GM18858 (cell line): ENCODE measurements around the gene CDS1.
"Not testable (repeated sequence)": the region's sequence is repeated elsewhere in the genome, so short reads cannot be mapped to it uniquely, and the experiment has no call there.

ENCODE experiments used
- ATAC-seq: cut with Tn5 transposase; IDR thresholded peaks from one replicate; pipeline ENCODE4 v1.9.1; 2021; ENCODE audit not compliant: unreplicated experiment

The CDS1 gene

GRCh38 chr4:84606645-84607044, 23.7 kb downstream of the CDS1 start:
- ATAC-seq: no peak

- no peak for ATAC-seq
Observed at GRCh38 chr4:84611531-84611930, 28.6 kb downstream of the CDS1 start.

- no peak for ATAC-seq
Observed at GRCh38 chr4:84614891-84615290, 32.0 kb downstream of the CDS1 start.

GRCh38 chr4:84615355-84615754, 32.4 kb downstream of the CDS1 start:
- ATAC-seq: no peak

GRCh38 chr4:84622959-84623358, 40.0 kb downstream of the CDS1 start:
- no peak for ATAC-seq

GRCh38 chr4:84623661-84624060, 40.7 kb downstream of the CDS1 start:
- no peak for ATAC-seq

- ATAC-seq: no peak
Observed at GRCh38 chr4:84626673-84627072, 43.7 kb downstream of the CDS1 start.

- ATAC-seq: no peak
Observed at GRCh38 chr4:84631573-84631972, 48.6 kb downstream of the CDS1 start.

GRCh38 chr4:84632092-84632491, 49.2 kb downstream of the CDS1 start:
- no peak for ATAC-seq

- ATAC-seq: no peak
Observed at GRCh38 chr4:84634961-84635360, 52.0 kb downstream of the CDS1 start.

GRCh38 chr4:84638092-84638491, 55.2 kb downstream of the CDS1 start:
- ATAC-seq: no peak

- no peak for ATAC-seq
Observed at GRCh38 chr4:84639145-84639544, 56.2 kb downstream of the CDS1 start.

- no peak for ATAC-seq
Observed at GRCh38 chr4:84644087-84644486, 61.2 kb downstream of the CDS1 start.

GRCh38 chr4:84647312-84647884, 64.5 kb downstream of the CDS1 start:
- ATAC-seq: no peak

GRCh38 chr4:84648178-84648577, 65.3 kb downstream of the CDS1 start:
- no peak for ATAC-seq

GRCh38 chr4:84648863-84649647, 66.1 kb downstream of the CDS1 start:
- no peak for ATAC-seq

GRCh38 chr4:84651499-84651898, 68.6 kb downstream of the CDS1 start:
- no peak for ATAC-seq

GRCh38 chr4:84652478-84652877, 69.6 kb downstream of the CDS1 start:
- no peak for ATAC-seq

GRCh38 chr4:84660606-84661005, 77.7 kb downstream of the CDS1 start:
- ATAC-seq: no peak

GRCh38 chr4:84661191-84661939, 78.4 kb downstream of the CDS1 start:
- no peak for ATAC-seq

GRCh38 chr4:84664767-84665166, 81.8 kb downstream of the CDS1 start:
- ATAC-seq: not testable (repeated sequence)

- ATAC-seq: no peak
Observed at GRCh38 chr4:84666439-84666838, 83.5 kb downstream of the CDS1 start.
